ENCODE measurements around the gene SUV39H1. TPM values are rescaled to one million over a fixed set of nuclear protein-coding genes. Genes with fewer than 3 reads are reported as not detected.

The SUV39H1 gene
- total RNA-seq, 4 donors from 2014 or later: 0.59 to 7.8 (median 3.8) TPM

GRCh38 chrX:48719958-48720357 lies 23.4 kb downstream of the SUV39H1 start:
- Histone ChIP-seq H3K4me1 (no peaks in the 10 kb centered on the region), H3K4me3 (no peak overlapping the region), H3K27ac (no peak overlapping the region), H3K9me3 (no peaks in the 10 kb centered on the region), H3K36me3 (no peaks in the 10 kb centered on the region), H3K27me3 (no peaks in the 10 kb centered on the region)
- TF ChIP-seq POLR2A (IDR thresholded peaks at IDR 0.05): no peak
- TF ChIP-seq, protein P1, sequence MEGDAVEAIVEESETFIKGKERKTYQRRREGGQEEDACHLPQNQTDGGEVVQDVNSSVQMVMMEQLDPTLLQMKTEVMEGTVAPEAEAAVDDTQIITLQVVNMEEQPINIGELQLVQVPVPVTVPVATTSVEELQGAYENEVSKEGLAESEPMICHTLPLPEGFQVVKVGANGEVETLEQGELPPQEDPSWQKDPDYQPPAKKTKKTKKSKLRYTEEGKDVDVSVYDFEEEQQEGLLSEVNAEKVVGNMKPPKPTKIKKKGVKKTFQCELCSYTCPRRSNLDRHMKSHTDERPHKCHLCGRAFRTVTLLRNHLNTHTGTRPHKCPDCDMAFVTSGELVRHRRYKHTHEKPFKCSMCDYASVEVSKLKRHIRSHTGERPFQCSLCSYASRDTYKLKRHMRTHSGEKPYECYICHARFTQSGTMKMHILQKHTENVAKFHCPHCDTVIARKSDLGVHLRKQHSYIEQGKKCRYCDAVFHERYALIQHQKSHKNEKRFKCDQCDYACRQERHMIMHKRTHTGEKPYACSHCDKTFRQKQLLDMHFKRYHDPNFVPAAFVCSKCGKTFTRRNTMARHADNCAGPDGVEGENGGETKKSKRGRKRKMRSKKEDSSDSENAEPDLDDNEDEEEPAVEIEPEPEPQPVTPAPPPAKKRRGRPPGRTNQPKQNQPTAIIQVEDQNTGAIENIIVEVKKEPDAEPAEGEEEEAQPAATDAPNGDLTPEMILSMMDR (IDR thresholded peaks at IDR 0.05): no peak
- intact Hi-C loops (cut with DNase I; ENCODE audit: low total_unique reads): no loop called here
- DNase-seq: no peak

- no peaks in the 10 kb centered on the region for H3K36me3 ChIP-seq
- H3K4me3 ChIP-seq: no peak overlapping the region
- no peak for DNase-seq
- no peaks in the 10 kb centered on the region for H3K4me1 ChIP-seq
- TF ChIP-seq, protein P1 (IDR thresholded peaks at IDR 0.05): no peak
- TF ChIP-seq POLR2A (IDR thresholded peaks at IDR 0.05): no peak
- intact Hi-C loops (cut with DNase I; ENCODE audit: low total_unique reads): no loop called here
- no peaks in the 10 kb centered on the region for H3K9me3 ChIP-seq
- no peak overlapping the region for H3K27ac ChIP-seq
- no peaks in the 10 kb centered on the region for H3K27me3 ChIP-seq
Observed at GRCh38 chrX:48720577-48721250, 24.2 kb downstream of the SUV39H1 start.

GRCh38 chrX:48721916-48722315 lies 25.4 kb downstream of the SUV39H1 start:
- DNase-seq: no peak
- Histone ChIP-seq H3K9me3 (no peaks in the 10 kb centered on the region), H3K4me3 (no peak overlapping the region), H3K4me1 (no peaks in the 10 kb centered on the region), H3K27me3 (no peaks in the 10 kb centered on the region), H3K36me3 (no peaks in the 10 kb centered on the region), H3K27ac (no peak overlapping the region)
- TF ChIP-seq, protein P1 (IDR thresholded peaks at IDR 0.05): no peak
- no peak for TF ChIP-seq POLR2A (IDR thresholded peaks at IDR 0.05)
- intact Hi-C loops (cut with DNase I; ENCODE audit: low total_unique reads): no loop called here

- TF ChIP-seq, protein P1 (IDR thresholded peaks at IDR 0.05): no peak
- TF ChIP-seq POLR2A (IDR thresholded peaks at IDR 0.05): no peak
- Histone ChIP-seq H3K27ac (no peak overlapping the region), H3K4me3 (no peak overlapping the region), H3K9me3 (no peaks in the 10 kb centered on the region), H3K36me3 (no peaks in the 10 kb centered on the region), H3K27me3 (no peaks in the 10 kb centered on the region), H3K4me1 (no peaks in the 10 kb centered on the region)
- intact Hi-C loops (cut with DNase I; ENCODE audit: low total_unique reads): no loop called here
- no peak for DNase-seq
Observed at GRCh38 chrX:48726596-48726995, 30.1 kb downstream of the SUV39H1 start.

GRCh38 chrX:48728653-48729052 lies 32.1 kb downstream of the SUV39H1 start:
- Histone ChIP-seq H3K4me3 (no peak overlapping the region), H3K36me3 (no peaks in the 10 kb centered on the region), H3K27me3 (no peaks in the 10 kb centered on the region), H3K27ac (no peak overlapping the region), H3K9me3 (no peaks in the 10 kb centered on the region), H3K4me1 (no peaks in the 10 kb centered on the region)
- intact Hi-C loops (cut with DNase I; ENCODE audit: low total_unique reads): no loop called here
- DNase-seq: no peak
- TF ChIP-seq, protein P1 (IDR thresholded peaks at IDR 0.05): no peak
- TF ChIP-seq POLR2A (IDR thresholded peaks at IDR 0.05): no peak

Measured in uterus (tissue), 4 donors.